ENCODE data around the gene SNRPA.

- TF ChIP-seq POLR2AphosphoS5 (IDR thresholded peaks at IDR 0.05) (no peak), CTCF (IDR thresholded peaks at IDR 0.05) (no peak), POLR2A (IDR thresholded peaks at IDR 0.05) (no peak)
These were observed 26.1 kb upstream of the SNRPA start for GRCh38 chr19:40724855-40725254.
